Stimulated activated CD8-positive, alpha-beta memory T cell treated with anti-CD3 and anti-CD28 coated beads, Interleukin-15, amount 100 ng/mL, for 4 hours (primary cell): ENCODE data around the gene ANTXR2.

Source experiments
- DNase-seq, 2 donors: peaks; one replicate each; pipeline ENCODE4 v3.0.0-alpha.2; 2020; ENCODE audit warnings: low read depth in 2 of 2

Gene ANTXR2

GRCh38 chr4:80092088-80092487, 19.1 kb upstream of the ANTXR2 start:
- DNase-seq = no peak

- no peak for DNase-seq
These were observed 18.7 kb upstream of the ANTXR2 start for GRCh38 chr4:80091688-80092087.

- DNase-seq = no peak
These were observed 18.2 kb upstream of the ANTXR2 start for GRCh38 chr4:80091184-80091583.

GRCh38 chr4:80090090-80090489, 17.1 kb upstream of the ANTXR2 start:
- DNase-seq = no peak

GRCh38 chr4:80088471-80088870, 15.4 kb upstream of the ANTXR2 start:
- no peak for DNase-seq

GRCh38 chr4:80086296-80086695, 13.3 kb upstream of the ANTXR2 start:
- DNase-seq = no peak

GRCh38 chr4:80085081-80085480, 12.1 kb upstream of the ANTXR2 start:
- no peak for DNase-seq

- DNase-seq = no peak
These were observed 9.7 kb upstream of the ANTXR2 start for GRCh38 chr4:80082693-80083092.

GRCh38 chr4:80081566-80081965, 8.5 kb upstream of the ANTXR2 start:
- no peak for DNase-seq

GRCh38 chr4:80079255-80079923, 6.4 kb upstream of the ANTXR2 start:
- no peak for DNase-seq

- DNase-seq = no peak
These were observed 5.5 kb upstream of the ANTXR2 start for GRCh38 chr4:80078346-80079092.

GRCh38 chr4:80077639-80078038, 4.6 kb upstream of the ANTXR2 start:
- DNase-seq = no peak

- no peak for DNase-seq
These were observed 3.7 kb upstream of the ANTXR2 start for GRCh38 chr4:80076681-80077080.

- no peak for DNase-seq
These were observed 3.1 kb upstream of the ANTXR2 start for GRCh38 chr4:80075995-80076675.

GRCh38 chr4:80074651-80075050, 1.6 kb upstream of the ANTXR2 start:
- DNase-seq = no peak

- DNase-seq = no peak
These were observed 1.0 kb upstream of the ANTXR2 start for GRCh38 chr4:80074069-80074468.

GRCh38 chr4:80073473-80074008, 512 bp upstream of the ANTXR2 start:
- no peak for DNase-seq

GRCh38 chr4:80072228-80072743, 743 bp downstream of the ANTXR2 start:
- peak; percentile 24 to 37 for DNase-seq

GRCh38 chr4:80071604-80072227, 1.3 kb downstream of the ANTXR2 start:
- no peak for DNase-seq

GRCh38 chr4:80070880-80071603, 2.0 kb downstream of the ANTXR2 start:
- DNase-seq = no peak
